Measurements from ENCODE around the gene SHANK1.

SHANK1 gene

GRCh38 chr19:50666346-50667176 lies 53.0 kb downstream of the SHANK1 start:
- ATAC-seq (no peak), DNase-seq (no peak)
- Mint-ChIP-seq H3K27me3 (peaks cover 67% of the 10 kb centered on the region), H3K9me3 (no peaks in the 10 kb centered on the region), H3K4me1 (no peaks in the 10 kb centered on the region), H3K4me3 (peak overlapping the region in 1 of 2 donors; percentile 50), H3K27ac (peak overlapping the region in 1 of 2 donors; percentile 45)

- Mint-ChIP-seq H3K4me1 (no peaks in the 10 kb centered on the region), H3K9me3 (no peaks in the 10 kb centered on the region), H3K27me3 (peaks cover 62% of the 10 kb centered on the region), H3K4me3 (no peak overlapping the region), H3K27ac (no peak overlapping the region)
- DNase-seq (no peak), ATAC-seq (no peak)
Observed at GRCh38 chr19:50664204-50664603, 55.4 kb downstream of the SHANK1 start.

- DNase-seq (no peak), ATAC-seq (no peak)
- no peaks in the 10 kb centered on the region for H3K9me3 Mint-ChIP-seq
- peaks cover 4% of the 10 kb centered on the region for H3K4me1 Mint-ChIP-seq
- no peak overlapping the region for H3K27ac Mint-ChIP-seq
- peaks cover 58% of the 10 kb centered on the region for H3K27me3 Mint-ChIP-seq
- H3K4me3 Mint-ChIP-seq, result no peak overlapping the region
Observed at GRCh38 chr19:50663482-50663790, 56.2 kb downstream of the SHANK1 start.

- Mint-ChIP-seq H3K4me3 (no peak overlapping the region), H3K9me3 (no peaks in the 10 kb centered on the region), H3K27me3 (peaks cover 58% of the 10 kb centered on the region), H3K27ac (no peak overlapping the region), H3K4me1 (peaks cover 10% of the 10 kb centered on the region)
- no peak for ATAC-seq
- DNase-seq, result no peak
Observed at GRCh38 chr19:50662651-50663481, 56.7 kb downstream of the SHANK1 start.

- peak overlapping the region in 1 of 2 donors; percentile 27 for H3K27ac Mint-ChIP-seq
- peaks cover 58% of the 10 kb centered on the region for H3K27me3 Mint-ChIP-seq
- H3K4me3 Mint-ChIP-seq, result no peak overlapping the region
Observed at GRCh38 chr19:50661766-50662650, 57.6 kb downstream of the SHANK1 start.

GRCh38 chr19:50661023-50661422 lies 58.6 kb downstream of the SHANK1 start:
- ATAC-seq, result no peak
- no peak for DNase-seq
- peaks cover 24% of the 10 kb centered on the region for H3K4me1 Mint-ChIP-seq
- H3K9me3 Mint-ChIP-seq, result peaks cover 0 to 4% of the 10 kb centered on the region in 2 donors
- H3K27me3 Mint-ChIP-seq, result peaks cover 59% of the 10 kb centered on the region
- H3K27ac Mint-ChIP-seq, result no peak overlapping the region
- no peak overlapping the region for H3K4me3 Mint-ChIP-seq

More at GRCh38 chr19:50661766-50662650, 57.6 kb downstream of the SHANK1 start:
- no peak for DNase-seq
- no peak for ATAC-seq
- Mint-ChIP-seq H3K4me1 (peaks cover 19% of the 10 kb centered on the region), H3K9me3 (peaks cover 0 to 4% of the 10 kb centered on the region in 2 donors)

GRCh38 chr19:50660088-50660366 lies 59.6 kb downstream of the SHANK1 start:
- H3K4me1 Mint-ChIP-seq, result peaks cover 24% of the 10 kb centered on the region
- no peak overlapping the region for H3K27ac Mint-ChIP-seq
- peaks cover 59% of the 10 kb centered on the region for H3K27me3 Mint-ChIP-seq

GRCh38 chr19:50659318-50660087 lies 60.1 kb downstream of the SHANK1 start:
- Mint-ChIP-seq H3K4me3 (peak overlapping the region; percentile 90 to 97), H3K27me3 (peaks cover 59% of the 10 kb centered on the region), H3K4me1 (peaks cover 24% of the 10 kb centered on the region), H3K27ac (peak overlapping the region in 1 of 2 donors; percentile 28), H3K9me3 (peaks cover 9 to 12% of the 10 kb centered on the region in 2 donors)
- ATAC-seq, result no peak
- no peak for DNase-seq

More at GRCh38 chr19:50660088-50660366, 59.6 kb downstream of the SHANK1 start:
- no peak for ATAC-seq
- peak overlapping the region in 1 of 2 donors; percentile 9 for H3K4me3 Mint-ChIP-seq
- H3K9me3 Mint-ChIP-seq, result peaks cover 4 to 7% of the 10 kb centered on the region in 2 donors
- no peak for DNase-seq

GRCh38 chr19:50658441-50659317 lies 60.9 kb downstream of the SHANK1 start:
- peak overlapping the region; percentile 94 to 99 for H3K27ac Mint-ChIP-seq
- ATAC-seq (peak; percentile 68), DNase-seq (peak; percentile 91 to 92)
- H3K27me3 Mint-ChIP-seq, result peaks cover 59% of the 10 kb centered on the region
- H3K4me3 Mint-ChIP-seq, result peak overlapping the region; percentile 90 to 97
- H3K9me3 Mint-ChIP-seq, result peaks cover 9 to 12% of the 10 kb centered on the region in 2 donors
- peaks cover 24% of the 10 kb centered on the region for H3K4me1 Mint-ChIP-seq

- DNase-seq (peak; percentile 96 to 98), ATAC-seq (peak; percentile 95)
- Mint-ChIP-seq H3K4me3 (peak overlapping the region; percentile 90 to 97), H3K9me3 (peaks cover 9 to 12% of the 10 kb centered on the region in 2 donors), H3K27ac (peak overlapping the region; percentile 94 to 99), H3K4me1 (peaks cover 24% of the 10 kb centered on the region), H3K27me3 (peaks cover 62% of the 10 kb centered on the region)
Observed at GRCh38 chr19:50657712-50658440, 61.7 kb downstream of the SHANK1 start.

GRCh38 chr19:50657222-50657669 lies 62.4 kb downstream of the SHANK1 start:
- Mint-ChIP-seq H3K27ac (peak overlapping the region; percentile 85 to 87), H3K27me3 (peaks cover 66% of the 10 kb centered on the region), H3K4me1 (peaks cover 24% of the 10 kb centered on the region), H3K4me3 (peak overlapping the region; percentile 90 to 97), H3K9me3 (peaks cover 9 to 12% of the 10 kb centered on the region in 2 donors)
- no peak for ATAC-seq
- DNase-seq, result no peak

GRCh38 chr19:50654882-50655281 lies 64.7 kb downstream of the SHANK1 start:
- Mint-ChIP-seq H3K4me1 (peaks cover 28% of the 10 kb centered on the region), H3K27ac (no peak overlapping the region), H3K27me3 (peaks cover 48% of the 10 kb centered on the region), H3K9me3 (peaks cover 12 to 13% of the 10 kb centered on the region in 2 donors), H3K4me3 (no peak overlapping the region)
- DNase-seq, result no peak
- no peak for ATAC-seq

GRCh38 chr19:50652722-50653121 lies 66.9 kb downstream of the SHANK1 start:
- no peak overlapping the region for H3K27ac Mint-ChIP-seq
- H3K27me3 Mint-ChIP-seq, result peaks cover 57% of the 10 kb centered on the region
- peaks cover 20% of the 10 kb centered on the region for H3K4me1 Mint-ChIP-seq
- no peak overlapping the region for H3K4me3 Mint-ChIP-seq
- ATAC-seq (no peak), DNase-seq (no peak)
- peaks cover 12 to 15% of the 10 kb centered on the region in 2 donors for H3K9me3 Mint-ChIP-seq
